HG03060 (cell line): ENCODE data around the gene BRCA1.
"Not testable (repeated sequence)": the region's sequence is repeated elsewhere in the genome, so short reads cannot be mapped to it uniquely, and the experiment has no call there.

ENCODE experiments used
- ATAC-seq: cut with Tn5 transposase; IDR thresholded peaks from one replicate; pipeline ENCODE4 v1.9.1; 2021; ENCODE audit warnings: low read depth, moderate number of reproducible peaks; ENCODE audit not compliant: unreplicated experiment

BRCA1 gene

DNA sequence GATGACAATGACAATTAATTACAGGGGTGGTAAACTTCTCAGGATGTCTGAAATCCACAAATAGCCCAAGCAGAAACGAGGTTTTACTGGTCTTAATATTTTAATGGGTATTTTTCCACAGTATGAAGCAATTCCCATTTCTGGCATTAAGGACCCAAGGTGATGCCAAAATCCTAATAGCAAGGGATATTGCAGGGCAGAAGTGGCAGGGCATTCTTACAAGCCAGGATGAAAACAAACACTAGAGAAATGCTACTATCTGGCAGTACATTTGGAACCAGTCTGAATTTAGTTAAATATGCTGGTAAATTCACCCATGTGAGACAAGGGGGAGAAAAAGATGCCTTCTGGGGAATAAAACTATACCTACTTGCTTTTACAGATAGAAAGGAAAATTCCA, 54.9 kb downstream of the BRCA1 start:
- no peak for ATAC-seq

DNA sequence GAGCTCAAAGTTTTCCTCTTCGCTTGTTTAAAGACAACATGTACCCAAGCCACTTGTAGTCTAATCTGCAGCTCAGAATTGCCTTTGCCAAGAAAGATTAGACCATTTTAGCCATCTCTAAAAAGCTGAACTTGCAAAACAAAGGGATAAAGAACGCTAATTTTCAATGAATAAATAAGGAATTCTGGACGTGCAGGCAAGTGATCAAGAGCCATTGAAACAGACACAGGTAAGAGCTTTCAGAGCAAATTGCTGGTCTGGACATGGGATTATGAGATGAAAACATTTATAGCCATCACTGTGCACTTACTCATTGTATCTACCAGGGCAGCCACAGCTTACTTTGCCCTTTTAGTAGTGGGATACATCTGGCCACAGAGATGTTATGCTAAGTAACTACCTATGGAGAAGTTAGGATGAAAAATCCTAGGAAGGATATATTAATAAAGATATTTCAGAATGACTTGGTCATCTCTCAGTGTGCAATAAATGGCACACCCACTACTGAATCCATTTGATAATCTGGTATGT, 55.7 kb downstream of the BRCA1 start:
- ATAC-seq, result no peak

DNA sequence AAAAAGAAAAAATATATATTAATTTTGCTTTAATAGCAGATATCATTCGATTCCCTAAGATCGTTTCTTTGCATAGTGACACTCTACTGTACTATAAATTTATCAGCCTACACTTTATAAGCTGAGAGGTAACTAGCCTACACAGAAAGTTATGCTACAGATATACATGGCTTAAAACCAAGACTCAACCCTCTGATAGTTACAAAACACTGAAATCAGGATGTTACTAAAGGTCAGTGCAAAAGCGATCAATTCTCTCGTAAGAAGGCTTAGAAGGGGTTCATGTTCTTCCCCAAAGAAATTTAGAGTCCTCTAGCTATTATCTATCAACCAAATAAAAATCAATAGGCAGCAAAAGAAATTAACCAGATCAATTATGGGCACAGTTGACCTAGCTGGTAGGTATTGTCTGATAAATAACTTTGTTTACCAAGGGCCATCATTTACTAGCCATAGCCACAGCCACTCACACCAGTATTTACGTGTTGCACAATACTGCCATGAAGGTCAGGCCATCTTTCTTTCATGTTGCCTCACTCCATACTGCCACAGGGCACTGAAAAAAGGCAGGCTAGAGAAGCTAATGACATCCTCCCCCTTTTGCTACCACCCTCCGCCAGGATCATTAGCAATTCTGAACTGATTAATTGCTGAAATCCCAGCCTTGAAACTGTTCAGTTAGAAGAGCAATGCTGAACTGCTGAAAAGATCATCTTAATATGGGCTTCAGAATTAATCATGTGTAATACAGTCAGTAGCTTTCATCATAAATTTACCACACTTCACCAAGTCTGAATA, 56.4 kb downstream of the BRCA1 start:
- ATAC-seq, result no peak

DNA sequence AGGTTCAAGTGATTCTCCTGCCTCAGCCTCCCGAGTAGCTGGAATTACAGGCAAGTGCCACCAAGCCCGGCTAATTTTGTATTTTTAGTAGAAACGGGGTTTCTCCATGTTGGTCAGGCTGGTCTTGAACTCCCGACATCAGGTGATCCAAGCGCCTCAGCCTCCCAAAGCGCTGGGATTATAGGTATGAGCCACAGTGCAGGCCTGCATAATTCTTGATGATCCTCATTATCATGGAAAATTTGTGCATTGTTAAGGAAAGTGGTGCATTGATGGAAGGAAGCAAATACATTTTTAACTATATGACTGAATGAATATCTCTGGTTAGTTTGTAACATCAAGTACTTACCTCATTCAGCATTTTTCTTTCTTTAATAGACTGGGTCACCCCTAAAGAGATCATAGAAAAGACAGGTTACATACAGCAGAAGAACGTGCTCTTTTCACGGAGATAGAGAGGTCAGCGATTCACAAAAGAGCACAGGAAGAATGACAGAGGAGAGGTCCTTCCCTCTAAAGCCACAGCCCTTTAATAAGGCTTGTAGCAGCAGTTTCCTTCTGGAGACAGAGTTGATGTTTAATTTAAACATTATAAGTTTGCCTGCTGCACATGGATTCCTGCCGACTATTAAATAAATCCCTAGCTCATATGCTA, 62.1 kb downstream of the BRCA1 start:
- no peak for ATAC-seq

GRCh38 chr17:43056051-43056450, 69.1 kb downstream of the BRCA1 start:
- no peak for ATAC-seq

DNA sequence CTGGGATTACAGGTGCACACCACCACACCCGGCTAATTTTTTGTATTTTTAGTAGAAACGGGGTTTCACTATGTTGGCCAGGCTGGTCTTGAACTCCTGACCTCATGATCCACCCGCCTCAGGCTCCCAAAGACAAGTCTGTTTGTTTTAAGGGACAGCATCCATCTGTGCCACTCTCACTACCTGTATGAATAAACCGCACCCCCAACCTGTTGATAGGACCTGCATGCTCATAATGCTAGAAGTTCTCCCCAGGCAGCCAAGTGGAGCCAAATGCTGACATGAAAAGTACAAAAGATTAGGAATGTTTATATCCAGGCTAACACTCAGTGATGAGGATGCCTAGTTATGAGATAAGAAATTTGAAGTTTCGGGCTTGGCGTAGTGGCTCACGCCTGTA, 72.2 kb downstream of the BRCA1 start:
- ATAC-seq, result not testable (repeated sequence)

DNA sequence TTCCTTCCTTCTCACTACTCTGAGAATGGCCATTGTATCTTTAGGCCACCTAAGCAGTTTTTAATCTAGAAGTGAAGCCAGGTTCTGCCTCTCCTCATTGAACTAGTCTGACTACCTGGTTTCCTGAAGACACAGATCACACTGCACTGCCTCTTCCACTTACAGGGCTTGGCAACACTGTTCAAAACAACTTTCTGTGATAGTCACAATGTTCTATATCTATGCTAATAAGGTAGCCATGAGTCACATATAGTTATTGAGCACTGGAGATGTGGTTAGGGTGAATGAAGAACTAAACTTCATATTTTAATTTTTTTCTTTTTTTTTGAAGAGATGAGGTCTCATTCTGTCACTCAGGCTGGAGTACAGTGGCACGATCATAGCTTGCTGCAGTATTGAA, 73.2 kb downstream of the BRCA1 start:
- no peak for ATAC-seq

GRCh38 chr17:43044024-43044423, 81.1 kb downstream of the BRCA1 start:
- ATAC-seq, result no peak

GRCh38 chr17:43043307-43043706, 81.9 kb downstream of the BRCA1 start:
- no peak for ATAC-seq

DNA sequence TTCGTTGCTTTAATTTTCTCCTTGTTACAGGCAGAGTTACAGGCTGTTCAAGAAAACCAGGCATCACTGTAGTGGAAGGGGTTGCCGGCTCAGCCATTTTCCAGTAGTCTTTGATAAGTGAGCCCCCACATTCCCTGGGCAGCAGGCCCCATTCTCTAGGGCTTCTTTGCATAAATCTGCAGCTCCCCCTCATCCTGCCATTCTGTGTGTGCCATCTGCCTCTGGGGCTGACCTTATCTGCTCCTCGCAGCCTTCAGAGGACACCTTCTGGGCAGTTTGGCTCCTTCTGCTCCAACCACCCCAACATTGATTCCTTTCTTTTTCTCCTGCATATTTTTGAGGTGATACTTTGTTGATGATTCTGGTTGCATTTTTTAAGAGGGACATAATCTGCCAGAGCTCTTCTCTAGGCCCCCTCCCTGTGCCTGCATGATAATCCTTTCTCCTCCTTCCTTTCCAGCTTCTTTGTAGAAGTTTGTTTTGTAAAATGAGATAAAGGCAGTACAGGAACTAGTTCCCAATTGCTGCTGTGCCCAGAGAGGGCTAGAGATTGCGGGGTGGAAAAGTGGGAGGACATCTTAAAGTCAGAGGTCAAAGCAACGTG, 83.0 kb downstream of the BRCA1 start:
- ATAC-seq, result no peak

GRCh38 chr17:43040655-43041054, 84.5 kb downstream of the BRCA1 start:
- no peak for ATAC-seq

DNA sequence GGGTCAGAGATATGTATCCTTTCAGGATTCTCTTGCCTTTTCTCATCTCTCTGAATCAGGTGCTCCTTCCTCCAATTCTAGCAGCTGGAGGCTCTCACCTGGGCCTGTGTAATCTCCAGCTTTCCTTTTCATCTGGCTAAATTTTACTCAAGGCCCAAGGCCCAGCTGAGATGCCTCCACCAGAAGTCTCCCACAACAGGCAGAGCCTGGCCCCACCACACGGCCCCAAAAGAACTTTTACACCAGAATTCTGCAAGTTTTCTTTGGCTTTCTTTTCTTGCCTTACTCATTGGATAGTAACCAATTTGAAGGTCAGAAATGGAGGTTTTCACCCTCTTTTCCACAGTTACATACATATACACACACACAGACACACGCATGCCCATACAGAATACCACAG, 85.5 kb downstream of the BRCA1 start:
- ATAC-seq, result no peak

DNA sequence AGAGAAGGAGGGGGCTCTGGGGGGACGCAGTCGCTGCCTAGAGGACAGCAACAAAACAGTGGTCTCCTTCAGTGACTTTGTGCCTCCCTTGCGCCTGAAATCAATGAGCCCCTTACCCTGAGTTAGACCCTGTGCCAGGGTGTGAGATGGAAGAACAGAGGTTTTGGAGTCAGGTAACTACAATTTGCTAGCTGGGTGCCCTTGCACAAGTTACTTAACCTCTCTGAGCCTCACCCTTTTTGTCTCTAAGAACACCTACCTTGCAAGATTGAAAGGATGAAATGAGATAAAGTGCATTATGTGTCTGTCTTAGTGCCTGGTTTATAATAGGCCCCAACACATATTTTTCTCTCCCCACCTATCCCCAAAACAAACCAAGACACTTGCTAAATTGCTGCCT, 90.3 kb downstream of the BRCA1 start:
- ATAC-seq, result no peak

DNA sequence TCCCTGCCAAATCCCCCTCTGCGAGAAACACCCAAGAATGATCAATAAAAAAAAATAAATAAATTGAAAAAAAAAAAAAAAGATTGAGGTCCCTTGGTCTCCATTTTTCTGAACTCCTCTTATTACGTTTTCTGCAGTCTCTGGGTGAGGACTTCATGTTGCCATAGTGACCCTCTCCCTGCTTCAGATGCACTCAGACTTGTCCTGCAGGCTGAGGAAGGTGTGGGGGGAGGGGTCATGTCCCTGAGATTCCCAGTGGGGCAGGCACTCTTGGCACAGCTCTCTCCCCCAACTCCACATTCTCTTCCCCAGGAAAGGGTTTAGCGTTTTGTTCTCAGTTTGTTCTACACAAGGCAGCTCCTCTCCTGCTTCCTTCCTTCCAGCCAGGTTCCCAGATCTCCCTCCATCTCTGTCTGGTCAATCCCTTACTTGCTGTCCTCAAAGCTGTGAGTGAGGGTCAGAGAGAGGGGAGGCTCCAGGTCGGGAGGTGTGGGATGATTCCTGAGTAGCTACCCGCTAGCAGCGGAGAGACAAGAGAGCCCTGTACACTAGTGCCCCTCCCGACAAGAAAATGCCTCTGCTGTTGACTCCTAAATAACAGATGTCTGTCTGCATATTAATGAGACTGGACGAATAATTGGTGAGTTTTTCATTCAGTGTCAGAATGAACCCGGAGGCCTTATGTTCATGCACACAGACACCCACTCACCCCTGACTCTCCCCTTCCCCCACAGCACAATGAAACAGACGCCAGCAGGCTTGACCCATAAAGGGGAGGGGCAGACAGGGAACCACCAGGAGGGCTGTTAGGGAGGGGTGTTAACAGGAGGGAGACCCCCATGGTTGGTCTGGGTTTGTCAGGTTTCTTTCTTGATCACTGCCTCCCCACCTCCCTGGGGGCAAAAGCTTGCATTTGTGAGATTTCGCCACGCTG, 90.9 kb downstream of the BRCA1 start:
- ATAC-seq, result no peak

DNA sequence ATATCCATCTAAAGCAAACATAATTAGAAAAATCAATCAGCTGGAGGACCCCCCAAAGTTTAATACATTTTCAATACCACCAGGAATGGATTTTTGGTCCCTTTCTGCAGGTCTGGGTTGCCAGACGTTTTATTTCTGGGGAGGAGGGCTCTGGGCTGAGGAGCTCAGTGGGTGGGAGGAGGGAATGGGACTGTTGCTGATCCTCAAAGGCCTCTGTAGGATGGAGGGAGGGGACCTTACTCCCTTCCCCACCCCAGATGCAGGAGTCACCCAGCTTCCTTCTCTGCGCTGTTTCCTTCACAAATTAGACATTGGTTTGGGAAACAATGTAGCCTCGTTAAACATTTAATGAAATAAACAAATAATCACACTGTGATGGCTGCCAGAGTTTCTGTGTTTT, 93.5 kb downstream of the BRCA1 start:
- no peak for ATAC-seq

GRCh38 chr17:43030137-43030767, 94.9 kb downstream of the BRCA1 start:
- ATAC-seq, result no peak

- no peak for ATAC-seq
Measured at GRCh38 chr17:43028221-43028861, 96.8 kb downstream of the BRCA1 start.

GRCh38 chr17:43027091-43028032, 97.8 kb downstream of the BRCA1 start:
- no peak for ATAC-seq
